Vagina (tissue), 2 donors: ENCODE data around the gene MEF2D.

ENCODE experiments used
- CTCF ChIP-seq, 3 experiments: fragments of 450-650 bp in 2 of 3; fragments of 200-600 bp in 1 of 3; sonication (generic) in 1 of 3; IDR thresholded peaks; one replicate each; pipeline ENCODE4 v1.5.1; 2017 to 2019; ENCODE audit warnings: antibody characterized with exemption in 3 of 3, mild to moderate bottlenecking in 2 of 3, moderate library complexity in 2 of 3
- POLR2AphosphoS5 ChIP-seq, 2 donors: sonication (generic); formaldehyde crosslinking; IDR thresholded peaks; one replicate each; pipeline ENCODE4 v1.9.0; 2017; ENCODE audit warnings: antibody characterized with exemption in 2 of 2, mild to moderate bottlenecking in 2 of 2, low read depth in 1 of 2; ENCODE audit not compliant: insufficient read depth in 1 of 2

DNA sequence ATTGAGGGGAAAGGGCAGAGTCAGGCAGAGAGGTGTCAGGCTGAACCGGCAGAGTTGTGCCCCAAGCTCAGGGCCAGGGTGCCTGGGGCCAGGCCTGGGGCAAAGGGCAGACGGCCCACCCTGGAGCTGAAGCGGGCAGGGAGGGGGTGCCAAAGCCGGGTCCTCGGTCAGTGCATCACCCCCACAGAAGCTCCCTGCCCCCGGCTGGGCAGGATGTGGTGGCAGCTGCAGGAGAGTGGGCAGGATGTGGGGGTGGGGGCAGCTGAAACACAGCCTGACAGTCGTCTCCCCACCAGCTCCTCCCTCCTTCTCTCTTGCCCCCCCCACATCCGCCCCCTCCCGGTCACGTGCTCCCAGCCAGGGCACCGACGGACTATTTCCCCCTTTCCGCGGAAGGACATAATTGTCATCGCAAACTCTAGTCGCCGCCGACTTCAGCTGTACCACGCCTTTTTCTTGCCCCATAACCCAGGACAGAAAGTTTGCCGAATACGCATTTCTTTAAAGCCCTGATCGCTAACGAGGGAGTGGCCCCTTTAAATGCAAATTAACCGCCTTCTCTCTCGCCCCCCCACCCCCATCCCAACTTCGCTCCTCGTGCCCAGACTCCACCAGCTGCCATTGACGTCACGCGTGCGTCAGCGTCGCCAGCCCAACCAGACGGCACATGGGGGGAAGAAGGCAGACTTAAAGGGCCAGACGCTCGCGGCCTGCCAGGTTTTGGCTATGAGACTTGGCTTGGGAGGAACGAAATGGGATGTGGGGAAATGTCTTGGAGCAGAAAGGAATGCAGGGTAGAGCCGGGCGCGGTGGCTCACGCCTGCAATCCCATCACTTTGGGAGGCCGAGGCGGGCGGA, 4.5 kb upstream of the MEF2D start:
- no peak for TF ChIP-seq CTCF (IDR thresholded peaks at IDR 0.05)
- peak; percentile 92 to 96 for TF ChIP-seq POLR2AphosphoS5 (IDR thresholded peaks at IDR 0.05; ENCODE audit: insufficient read depth in 1 of 2, low read depth in 1 of 2)
